Measurements from ENCODE around the gene ANTXRL.
"Not testable (repeated sequence)": the region's sequence is repeated elsewhere in the genome, so short reads cannot be mapped to it uniquely, and the experiment has no call there.

Gene ANTXRL

GRCh38 chr10:46296641-46297141 is 9.9 kb downstream of the ANTXRL start:
- DNase-seq = no peak

- no peak for DNase-seq
Measured at GRCh38 chr10:46297406-46298204, 10.8 kb downstream of the ANTXRL start.

GRCh38 chr10:46298477-46299285 is 11.9 kb downstream of the ANTXRL start:
- no peak for DNase-seq

- no peak for DNase-seq
Measured at GRCh38 chr10:46299286-46299535, 12.4 kb downstream of the ANTXRL start.

- DNase-seq = no peak
Measured at GRCh38 chr10:46299536-46300369, 13.0 kb downstream of the ANTXRL start.

- DNase-seq = not testable (repeated sequence)
Measured at GRCh38 chr10:46300370-46300711, 13.5 kb downstream of the ANTXRL start.

GRCh38 chr10:46301056-46301645 is 14.4 kb downstream of the ANTXRL start:
- no peak for DNase-seq

GRCh38 chr10:46301721-46302479 is 15.1 kb downstream of the ANTXRL start:
- no peak for DNase-seq

- not testable (repeated sequence) for DNase-seq
Measured at GRCh38 chr10:46302765-46303352, 16.1 kb downstream of the ANTXRL start.

- DNase-seq = no peak
Measured at GRCh38 chr10:46304062-46304461, 17.3 kb downstream of the ANTXRL start.

GRCh38 chr10:46304671-46305070 is 17.9 kb downstream of the ANTXRL start:
- not testable (repeated sequence) for DNase-seq

GRCh38 chr10:46305079-46305818 is 18.5 kb downstream of the ANTXRL start:
- DNase-seq = no peak

- DNase-seq = no peak
Measured at GRCh38 chr10:46305986-46306385, 19.2 kb downstream of the ANTXRL start.

- DNase-seq = no peak
Measured at GRCh38 chr10:46306516-46307184, 19.9 kb downstream of the ANTXRL start.

GRCh38 chr10:46307281-46308112 is 20.7 kb downstream of the ANTXRL start:
- no peak for DNase-seq

GRCh38 chr10:46308113-46308415 is 21.3 kb downstream of the ANTXRL start:
- DNase-seq = no peak

- DNase-seq = no peak
Measured at GRCh38 chr10:46308666-46309450, 22.1 kb downstream of the ANTXRL start.

GRCh38 chr10:46309511-46310142 is 22.8 kb downstream of the ANTXRL start:
- no peak for DNase-seq

All from NCI-H446 (cell line).